Activated CD4-positive, alpha-beta T cell treated with anti-CD3 and anti-CD28 coated beads, Interleukin-2, Interleukin-6, amounts not matched to agents 100 ng/mL and 50 ng/mL, durations not matched to agents 16 hours and 8 hours (primary cell): ENCODE results near the gene TGFBR2.
"Not testable (repeated sequence)": the region's sequence is repeated elsewhere in the genome, so short reads cannot be mapped to it uniquely, and the experiment has no call there.

ENCODE experiments used
- DNase-seq: peaks from one replicate; pipeline ENCODE4 v3.0.0-alpha.2; 2020

TGFBR2 gene

GRCh38 chr3:30620402-30621360 lies 14.3 kb downstream of the TGFBR2 start:
- DNase-seq = peak; percentile 85

DNA sequence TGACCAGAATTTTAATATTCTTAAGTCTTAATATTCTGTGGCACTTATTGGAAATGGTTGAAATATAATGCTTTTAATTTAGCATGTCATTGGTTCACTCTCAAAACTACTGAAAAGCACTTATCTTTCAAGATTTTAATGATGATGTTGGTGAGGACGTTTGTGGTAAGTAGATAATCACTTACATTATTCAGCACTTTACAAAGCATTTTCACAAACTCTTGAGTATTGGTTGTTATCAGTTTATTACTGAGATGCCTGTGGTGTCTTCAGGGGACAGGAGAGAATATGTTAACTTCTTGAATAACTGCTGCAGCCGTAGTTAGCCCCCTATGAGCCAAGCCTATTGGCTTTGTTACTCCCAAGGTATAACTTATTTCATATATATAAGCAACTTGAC lies 15.2 kb downstream of the TGFBR2 start:
- DNase-seq = no peak

DNA sequence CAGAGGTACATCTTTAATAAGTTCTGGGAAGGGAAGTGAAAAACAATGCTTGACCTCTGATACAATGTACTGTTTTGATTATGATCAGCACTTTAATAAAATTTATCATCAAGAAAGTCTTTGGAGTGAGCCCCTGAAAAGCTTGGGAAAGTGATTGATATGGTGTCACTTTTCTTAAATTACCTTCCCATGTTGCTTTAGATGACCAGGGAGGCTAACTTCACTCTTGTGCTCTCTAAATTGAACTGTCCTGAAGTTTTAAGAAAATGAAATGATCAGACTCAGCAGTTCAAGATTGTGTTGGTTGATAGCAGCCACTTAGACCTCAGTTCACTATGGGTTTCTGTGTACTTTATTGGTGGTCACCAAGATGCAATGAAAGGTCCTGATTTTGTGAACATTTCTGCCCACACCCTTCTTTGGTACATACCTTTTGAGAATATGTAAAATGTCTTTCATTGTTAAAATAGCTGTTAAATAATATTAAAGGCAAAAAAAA lies 15.7 kb downstream of the TGFBR2 start:
- no peak for DNase-seq

DNA sequence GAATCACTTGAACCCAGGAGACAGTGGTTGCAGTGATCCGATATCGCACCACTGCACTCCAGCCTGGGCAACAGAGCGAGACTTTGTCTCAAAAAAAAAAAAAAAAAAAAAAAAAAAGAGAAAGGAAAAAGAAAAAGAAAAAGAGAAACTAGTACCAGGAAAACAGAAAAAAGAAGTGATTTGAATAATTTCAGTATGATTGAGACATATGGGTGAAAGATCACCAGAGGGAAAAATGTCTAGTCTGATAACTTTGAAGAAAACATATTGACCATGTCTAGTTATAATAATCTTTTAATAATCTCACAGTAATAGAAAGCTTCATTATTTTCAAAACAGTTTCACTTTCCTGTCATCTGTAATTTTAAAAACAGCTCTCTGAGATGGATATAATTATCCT lies 16.4 kb downstream of the TGFBR2 start:
- no peak for DNase-seq

DNA sequence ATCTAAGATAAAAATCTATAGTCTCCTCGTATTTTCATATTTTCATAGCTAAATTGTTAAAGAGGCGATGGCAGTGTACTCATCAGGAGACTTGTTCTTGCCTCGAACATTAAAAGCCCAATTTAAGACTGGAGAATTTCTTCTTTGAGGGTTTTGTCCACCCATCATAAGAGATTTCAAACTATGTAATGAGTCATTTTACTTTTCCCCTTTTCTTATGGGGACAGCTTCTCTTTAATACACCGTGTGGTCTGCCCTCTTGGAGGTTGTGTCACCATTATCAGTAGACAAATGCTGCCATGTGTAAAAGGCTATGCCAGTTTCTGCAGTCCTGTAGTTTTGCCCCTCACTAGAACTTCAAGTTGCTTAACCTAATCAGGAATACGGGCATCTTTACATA lies 16.9 kb downstream of the TGFBR2 start:
- no peak for DNase-seq

DNA sequence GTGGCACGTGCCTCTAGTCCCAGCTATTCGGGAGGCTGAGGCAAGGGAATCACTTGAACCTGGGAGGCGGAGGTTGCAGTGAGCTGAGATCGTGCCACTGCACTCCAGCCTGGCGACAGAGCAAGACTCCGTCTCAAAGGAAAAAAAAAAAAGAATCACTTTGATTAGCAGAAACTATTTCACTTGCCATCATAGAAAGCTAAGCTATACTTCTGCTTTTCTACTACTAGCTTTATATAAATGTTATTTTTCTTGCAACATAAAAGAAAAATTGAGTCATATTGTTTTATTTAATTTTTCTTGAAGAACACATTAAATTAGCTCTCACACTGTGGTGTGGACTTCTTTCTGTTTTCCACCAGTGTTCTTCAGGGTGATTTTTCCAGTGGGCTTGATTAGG lies 18.1 kb downstream of the TGFBR2 start:
- not testable (repeated sequence) for DNase-seq

DNA sequence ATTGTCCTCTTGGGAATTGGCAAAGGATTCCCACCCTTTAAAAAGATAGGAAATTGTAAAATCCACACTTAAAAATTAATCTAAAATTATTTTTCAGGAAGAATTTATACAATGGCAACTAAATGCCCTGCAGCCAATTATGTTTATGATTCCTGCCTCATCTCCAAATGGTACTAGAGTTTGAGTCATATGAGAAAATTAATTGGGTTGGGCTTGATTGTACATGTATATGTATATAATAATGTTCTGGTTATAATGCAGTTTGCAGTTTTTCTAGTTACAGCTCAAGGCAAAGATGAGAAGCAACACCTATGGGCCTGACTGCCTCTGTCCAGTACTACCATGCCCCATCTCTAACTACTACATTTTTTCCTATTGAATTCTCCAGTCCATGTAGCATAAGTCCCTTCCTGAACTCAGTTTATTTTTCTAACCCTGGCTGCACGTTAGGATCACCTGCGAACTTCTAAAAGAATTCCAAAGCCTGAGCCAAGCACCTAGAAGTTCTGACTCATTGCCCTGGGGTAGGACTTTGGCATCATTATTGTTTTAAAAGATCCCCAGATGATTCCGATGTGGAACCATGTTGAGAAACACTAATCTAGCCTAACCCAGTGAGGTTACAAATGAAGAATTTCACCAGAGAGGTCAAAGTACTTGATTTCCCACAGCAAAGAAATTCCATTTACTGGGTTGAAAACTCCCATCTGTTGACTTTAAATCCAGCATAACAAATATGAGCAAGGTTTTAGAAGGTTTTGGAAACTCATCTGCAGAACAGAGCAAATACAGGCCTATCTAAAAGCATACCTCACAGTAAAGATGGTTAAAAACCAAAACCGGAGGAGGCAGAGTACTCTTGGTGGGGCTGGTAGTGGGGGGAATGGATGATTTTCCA lies 19.4 kb downstream of the TGFBR2 start:
- DNase-seq = no peak

- no peak for DNase-seq
Observed at GRCh38 chr3:30626443-30627180, 20.2 kb downstream of the TGFBR2 start.

GRCh38 chr3:30628205-30628900 lies 22.0 kb downstream of the TGFBR2 start:
- DNase-seq = no peak

- DNase-seq = peak; percentile 71
Observed at GRCh38 chr3:30628901-30629590, 22.6 kb downstream of the TGFBR2 start.

- DNase-seq = no peak
Observed at GRCh38 chr3:30629746-30630145, 23.3 kb downstream of the TGFBR2 start.

- DNase-seq = no peak
Observed at GRCh38 chr3:30630238-30631030, 24.0 kb downstream of the TGFBR2 start.

- DNase-seq = peak; percentile 90
Observed at GRCh38 chr3:30631243-30631904, 25.0 kb downstream of the TGFBR2 start.

DNA sequence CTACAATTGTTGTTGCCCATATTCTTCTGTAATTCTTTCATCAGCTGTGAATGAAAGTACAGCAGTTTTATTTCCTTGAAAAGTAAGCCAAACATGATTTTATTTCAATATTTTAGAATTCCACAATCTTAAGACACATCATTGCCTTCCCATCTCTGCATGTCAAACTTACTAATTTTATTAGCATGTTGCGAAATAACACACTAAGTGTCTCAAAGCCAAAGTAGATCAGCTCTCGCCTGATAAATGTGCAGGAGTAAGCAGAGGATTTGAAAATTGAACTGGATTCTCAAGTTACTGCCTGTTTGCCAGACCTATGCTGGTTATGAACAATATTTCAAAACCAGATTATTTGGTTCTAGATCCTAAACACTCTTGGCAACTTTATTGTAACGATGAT lies 25.7 kb downstream of the TGFBR2 start:
- no peak for DNase-seq

GRCh38 chr3:30632521-30632920 lies 26.1 kb downstream of the TGFBR2 start:
- no peak for DNase-seq

- no peak for DNase-seq
Observed at GRCh38 chr3:30633718-30634117, 27.3 kb downstream of the TGFBR2 start.

GRCh38 chr3:30634761-30635735 lies 28.6 kb downstream of the TGFBR2 start:
- DNase-seq = no peak

- no peak for DNase-seq
Observed at GRCh38 chr3:30637310-30638219, 31.2 kb downstream of the TGFBR2 start.
